ENCODE data around the gene CACTIN. TPM values are rescaled to one million over a fixed set of nuclear protein-coding genes. Genes with fewer than 3 reads are reported as not detected.

Gene CACTIN
- total and polyA plus RNA-seq, 5 donors from 2014 or later = 2.9 to 32.7 (median 9.1) TPM

- ATAC-seq (ENCODE audit: low read depth in 2 of 2) = no peak
- DNase-seq = no peak
- Histone ChIP-seq H3K9me3 (ENCODE audit: control insufficient read depth in 2 of 2, low read length in 2 of 2) (no peaks in the 10 kb centered on the region), H3K4me3 (ENCODE audit: low read depth, low read length) (no peak overlapping the region), H3K36me3 (ENCODE audit: control insufficient read depth, insufficient read depth, low read length) (no peaks in the 10 kb centered on the region), H3K27me3 (ENCODE audit: control insufficient read depth, insufficient read depth, low read length) (no peaks in the 10 kb centered on the region), H3K4me1 (ENCODE audit: control insufficient read depth, insufficient read depth, low read length, poor library complexity, severe bottlenecking) (peaks cover 9% of the 10 kb centered on the region), H3K27ac (ENCODE audit: insufficient read depth, low read length, poor library complexity, severe bottlenecking) (no peak overlapping the region)
- no peak overlapping the region for H3K27ac Mint-ChIP-seq
- peaks cover 4% of the 10 kb centered on the region for H3K27me3 Mint-ChIP-seq
- peaks cover 7% of the 10 kb centered on the region for H3K36me3 Mint-ChIP-seq
- H3K9me3 Mint-ChIP-seq = no peaks in the 10 kb centered on the region
- peaks cover 0 to 11% (median 4%) of the 10 kb centered on the region in 4 donors for H3K4me1 Mint-ChIP-seq
- no peak overlapping the region for H3K4me3 Mint-ChIP-seq
Measured at GRCh38 chr19:3578390-3578789, 48.2 kb downstream of the CACTIN start.

GRCh38 chr19:3577723-3578344 is 48.8 kb downstream of the CACTIN start:
- H3K36me3 Mint-ChIP-seq = peaks cover 7% of the 10 kb centered on the region
- peaks cover 0 to 11% (median 4%) of the 10 kb centered on the region in 4 donors for H3K4me1 Mint-ChIP-seq
- no peaks in the 10 kb centered on the region for H3K27me3 ChIP-seq (ENCODE audit: control insufficient read depth, insufficient read depth, low read length)
- no peak overlapping the region for H3K27ac Mint-ChIP-seq
- no peaks in the 10 kb centered on the region for H3K9me3 Mint-ChIP-seq
- no peak overlapping the region for H3K27ac ChIP-seq (ENCODE audit: insufficient read depth, low read length, poor library complexity, severe bottlenecking)
- H3K27me3 Mint-ChIP-seq = peaks cover 4% of the 10 kb centered on the region
- ATAC-seq (ENCODE audit: low read depth in 2 of 2) (no peak), DNase-seq (no peak)
- H3K9me3 ChIP-seq (ENCODE audit: control insufficient read depth in 2 of 2, low read length in 2 of 2) = no peaks in the 10 kb centered on the region
- H3K4me3 ChIP-seq (ENCODE audit: low read depth, low read length) = no peak overlapping the region
- H3K4me3 Mint-ChIP-seq = peak overlapping the region in 1 of 4 donors; percentile 43
- H3K4me1 ChIP-seq (ENCODE audit: control insufficient read depth, insufficient read depth, low read length, poor library complexity, severe bottlenecking) = peaks cover 13% of the 10 kb centered on the region
- no peaks in the 10 kb centered on the region for H3K36me3 ChIP-seq (ENCODE audit: control insufficient read depth, insufficient read depth, low read length)

- DNase-seq (no peak), ATAC-seq (ENCODE audit: low read depth in 2 of 2) (no peak)
- no peak overlapping the region for H3K4me3 ChIP-seq (ENCODE audit: low read depth, low read length)
- H3K36me3 ChIP-seq (ENCODE audit: control insufficient read depth, insufficient read depth, low read length) = no peaks in the 10 kb centered on the region
- H3K36me3 Mint-ChIP-seq = peaks cover 7% of the 10 kb centered on the region
- peaks cover 0 to 19% (median 6%) of the 10 kb centered on the region in 4 donors for H3K4me1 Mint-ChIP-seq
- H3K27me3 ChIP-seq (ENCODE audit: control insufficient read depth, insufficient read depth, low read length) = no peaks in the 10 kb centered on the region
- no peak overlapping the region for H3K27ac ChIP-seq (ENCODE audit: insufficient read depth, low read length, poor library complexity, severe bottlenecking)
- H3K27ac Mint-ChIP-seq = no peak overlapping the region
- H3K4me3 Mint-ChIP-seq = no peak overlapping the region
- no peaks in the 10 kb centered on the region for H3K9me3 ChIP-seq (ENCODE audit: control insufficient read depth in 2 of 2, low read length in 2 of 2)
- H3K27me3 Mint-ChIP-seq = peaks cover 1% of the 10 kb centered on the region
- H3K4me1 ChIP-seq (ENCODE audit: control insufficient read depth, insufficient read depth, low read length, poor library complexity, severe bottlenecking) = peaks cover 19% of the 10 kb centered on the region
- H3K9me3 Mint-ChIP-seq = no peaks in the 10 kb centered on the region
Measured at GRCh38 chr19:3576696-3577443, 49.7 kb downstream of the CACTIN start.

GRCh38 chr19:3575949-3576673 is 50.5 kb downstream of the CACTIN start:
- Mint-ChIP-seq H3K27ac (no peak overlapping the region), H3K4me1 (peaks cover 0 to 22% (median 8%) of the 10 kb centered on the region in 4 donors), H3K4me3 (no peak overlapping the region), H3K9me3 (no peaks in the 10 kb centered on the region), H3K36me3 (peaks cover 7% of the 10 kb centered on the region), H3K27me3 (no peaks in the 10 kb centered on the region)
- Histone ChIP-seq H3K27ac (ENCODE audit: insufficient read depth, low read length, poor library complexity, severe bottlenecking) (no peak overlapping the region), H3K4me3 (ENCODE audit: low read depth, low read length) (no peak overlapping the region), H3K27me3 (ENCODE audit: control insufficient read depth, insufficient read depth, low read length) (no peaks in the 10 kb centered on the region), H3K4me1 (ENCODE audit: control insufficient read depth, insufficient read depth, low read length, poor library complexity, severe bottlenecking) (peaks cover 19% of the 10 kb centered on the region), H3K36me3 (ENCODE audit: control insufficient read depth, insufficient read depth, low read length) (no peaks in the 10 kb centered on the region), H3K9me3 (ENCODE audit: control insufficient read depth in 2 of 2, low read length in 2 of 2) (no peaks in the 10 kb centered on the region)
- ATAC-seq (ENCODE audit: low read depth in 2 of 2) (no peak), DNase-seq (no peak)

GRCh38 chr19:3575260-3575741 is 51.3 kb downstream of the CACTIN start:
- Mint-ChIP-seq H3K9me3 (no peaks in the 10 kb centered on the region), H3K27ac (peak overlapping the region in 1 of 3 donors; percentile 59), H3K36me3 (peaks cover 7% of the 10 kb centered on the region), H3K4me1 (peaks cover 0 to 22% (median 8%) of the 10 kb centered on the region in 4 donors), H3K27me3 (no peaks in the 10 kb centered on the region), H3K4me3 (peak overlapping the region; percentile 59 to 84 (median 66))
- DNase-seq = peak in 1 of 3 donors; percentile 29
- Histone ChIP-seq H3K9me3 (ENCODE audit: control insufficient read depth in 2 of 2, low read length in 2 of 2) (no peaks in the 10 kb centered on the region), H3K36me3 (ENCODE audit: control insufficient read depth, insufficient read depth, low read length) (no peaks in the 10 kb centered on the region), H3K4me3 (ENCODE audit: low read depth, low read length) (no peak overlapping the region), H3K27ac (ENCODE audit: insufficient read depth, low read length, poor library complexity, severe bottlenecking) (no peak overlapping the region), H3K27me3 (ENCODE audit: control insufficient read depth, insufficient read depth, low read length) (no peaks in the 10 kb centered on the region), H3K4me1 (ENCODE audit: control insufficient read depth, insufficient read depth, low read length, poor library complexity, severe bottlenecking) (peaks cover 19% of the 10 kb centered on the region)
- ATAC-seq (ENCODE audit: low read depth in 2 of 2) = no peak

- no peaks in the 10 kb centered on the region for H3K27me3 Mint-ChIP-seq
- no peak overlapping the region for H3K4me3 ChIP-seq (ENCODE audit: low read depth, low read length)
- DNase-seq (peak; percentile 66 to 90 (median 76)), ATAC-seq (ENCODE audit: low read depth in 2 of 2) (peak in 1 of 2 donors; percentile 3)
- H3K4me1 ChIP-seq (ENCODE audit: control insufficient read depth, insufficient read depth, low read length, poor library complexity, severe bottlenecking) = peaks cover 19% of the 10 kb centered on the region
- no peaks in the 10 kb centered on the region for H3K36me3 ChIP-seq (ENCODE audit: control insufficient read depth, insufficient read depth, low read length)
- peaks cover 7% of the 10 kb centered on the region for H3K36me3 Mint-ChIP-seq
- H3K27ac Mint-ChIP-seq = peak overlapping the region in 2 of 3 donors; percentile 67 to 75
- peak overlapping the region; percentile 23 for H3K27ac ChIP-seq (ENCODE audit: insufficient read depth, low read length, poor library complexity, severe bottlenecking)
- H3K9me3 ChIP-seq (ENCODE audit: control insufficient read depth in 2 of 2, low read length in 2 of 2) = no peaks in the 10 kb centered on the region
- peak overlapping the region; percentile 71 to 90 (median 84) for H3K4me3 Mint-ChIP-seq
- peaks cover 0 to 22% (median 8%) of the 10 kb centered on the region in 4 donors for H3K4me1 Mint-ChIP-seq
- no peaks in the 10 kb centered on the region for H3K9me3 Mint-ChIP-seq
- no peaks in the 10 kb centered on the region for H3K27me3 ChIP-seq (ENCODE audit: control insufficient read depth, insufficient read depth, low read length)
Measured at GRCh38 chr19:3573858-3574637, 52.5 kb downstream of the CACTIN start.
